ENCODE measurements around the gene TENT5A.

TENT5A gene

GRCh38 chr6:81700414-81700813 lies 52.1 kb downstream of the TENT5A start:
- no peak for DNase-seq

GRCh38 chr6:81697559-81697958 lies 54.9 kb downstream of the TENT5A start:
- DNase-seq, result no peak

GRCh38 chr6:81696524-81696923 lies 56.0 kb downstream of the TENT5A start:
- DNase-seq, result no peak
